H9 (cell line): Measurements from ENCODE around the gene MYBPHL. TPM values are rescaled to one million over a fixed set of nuclear protein-coding genes. Genes with fewer than 3 reads are reported as not detected.

Source experiments
- DNase-seq: peaks from one replicate; pipeline ENCODE4 v3.0.0-alpha.2; 2017
- H2AFZ ChIP-seq: one replicate; pipeline ENCODE4 v1.6.1; 2013; ENCODE audit warnings: mild to moderate bottlenecking, low read length, control low read depth, moderate library complexity
- H2AK5ac ChIP-seq: 2 replicates; pipeline ENCODE4 v1.6.1; 2013; ENCODE audit warnings: low read length, control low read depth, mixed read lengths; ENCODE audit not compliant: insufficient read length
- H2BK120ac ChIP-seq: one replicate; pipeline ENCODE4 v1.6.1; 2013; ENCODE audit warnings: low read depth, mild to moderate bottlenecking, low read length, control low read depth, inconsistent platforms; ENCODE audit not compliant: poor library complexity, severe bottlenecking
- H2BK12ac ChIP-seq: 2 replicates; pipeline ENCODE4 v1.6.1; 2013; ENCODE audit warnings: low read length, control low read depth, mixed read lengths, low read depth; ENCODE audit not compliant: insufficient read length
- H2BK15ac ChIP-seq: 2 replicates; pipeline ENCODE4 v1.6.1; 2013; ENCODE audit warnings: low read depth, low read length, control low read depth
- H2BK20ac ChIP-seq: one replicate; pipeline ENCODE4 v1.6.1; 2013; ENCODE audit warnings: low read depth, mild to moderate bottlenecking, low read length, control low read depth, inconsistent platforms; ENCODE audit not compliant: poor library complexity, severe bottlenecking
- H2BK5ac ChIP-seq: 2 replicates; pipeline ENCODE4 v1.6.1; 2013; ENCODE audit warnings: low read length, control low read depth, mixed read lengths; ENCODE audit not compliant: insufficient read length
- H3K14ac ChIP-seq: 2 replicates; pipeline ENCODE4 v1.6.1; 2013; ENCODE audit warnings: low read length, control low read depth; ENCODE audit not compliant: insufficient read depth
- H3K18ac ChIP-seq: 2 replicates; pipeline ENCODE4 v1.6.1; 2013; ENCODE audit warnings: low read depth, mild to moderate bottlenecking, mixed read lengths, low read length, control low read depth; ENCODE audit not compliant: insufficient read length
- H3K23ac ChIP-seq: 2 replicates; pipeline ENCODE4 v1.6.1; 2013; ENCODE audit warnings: low read length, control low read depth, mixed read lengths, low read depth; ENCODE audit not compliant: insufficient read length
- H3K23me2 ChIP-seq: 2 replicates; pipeline ENCODE4 v1.6.1; 2013; ENCODE audit warnings: low read depth, mild to moderate bottlenecking, mixed read lengths, low read length, control low read depth; ENCODE audit not compliant: insufficient read length, poor library complexity, severe bottlenecking
- H3K27ac ChIP-seq: 2 replicates; pipeline ENCODE4 v1.5.1; 2013; ENCODE audit warnings: low read length, control low read depth, mixed read lengths, low read depth; ENCODE audit not compliant: insufficient read length
- H3K27me3 ChIP-seq: 2 replicates; pipeline ENCODE4 v1.6.1; 2013; ENCODE audit warnings: low read length, control low read depth, inconsistent platforms; ENCODE audit not compliant: insufficient read depth
- H3K4ac ChIP-seq: 2 replicates; pipeline ENCODE4 v1.6.1; 2013; ENCODE audit warnings: low read depth, mild to moderate bottlenecking, control low read depth, inconsistent platforms, low read length, moderate library complexity
- H3K4me1 ChIP-seq: 2 replicates; pipeline ENCODE4 v1.6.1; 2013; ENCODE audit warnings: low read length, control low read depth, inconsistent platforms; ENCODE audit not compliant: insufficient read depth
- H3K4me2 ChIP-seq: 2 replicates; pipeline ENCODE4 v1.6.1; 2013; ENCODE audit warnings: low read length, control low read depth, mixed read lengths; ENCODE audit not compliant: insufficient read length, insufficient read depth
- H3K56ac ChIP-seq: 2 replicates; pipeline ENCODE4 v1.6.1; 2013; ENCODE audit warnings: low read depth, mild to moderate bottlenecking, mixed read lengths, low read length, control low read depth; ENCODE audit not compliant: insufficient read length
- H3K79me1 ChIP-seq: 2 replicates; pipeline ENCODE4 v1.6.1; 2013; ENCODE audit warnings: low read depth, mild to moderate bottlenecking, moderate library complexity, low read length, control low read depth, inconsistent platforms; ENCODE audit not compliant: insufficient read depth, poor library complexity, severe bottlenecking
- H3K79me2 ChIP-seq: 2 replicates; pipeline ENCODE4 v1.6.1; 2013; ENCODE audit warnings: low read length, control low read depth, inconsistent platforms; ENCODE audit not compliant: insufficient read depth
- H3K9ac ChIP-seq: 2 replicates; pipeline ENCODE4 v1.6.1; 2013; ENCODE audit warnings: low read length, control low read depth, mixed read lengths; ENCODE audit not compliant: insufficient read length; ENCODE audit errors: extremely low read depth
- H3K9me3 ChIP-seq: one replicate; pipeline ENCODE4 v1.6.1; 2013; ENCODE audit warnings: low read depth, low read length, inconsistent platforms; ENCODE audit not compliant: control insufficient read depth
- H3T11ph ChIP-seq: one replicate; pipeline ENCODE4 v1.6.1; 2013; ENCODE audit warnings: mild to moderate bottlenecking, low read length, control low read depth, inconsistent platforms
- H4K20me1 ChIP-seq: one replicate; pipeline ENCODE4 v1.6.1; 2013; ENCODE audit not compliant: control insufficient read depth, insufficient read length, insufficient read depth
- H4K5ac ChIP-seq: 2 replicates; pipeline ENCODE4 v1.6.1; 2013; ENCODE audit warnings: low read depth, mild to moderate bottlenecking, mixed read lengths, low read length, control low read depth; ENCODE audit not compliant: insufficient read length
- H4K8ac ChIP-seq: replicated peaks from 2 replicates; pipeline ENCODE4 v1.6.1; 2013; ENCODE audit warnings: low read length, control low read depth, mixed read lengths, low read depth; ENCODE audit not compliant: insufficient read length
- H4K91ac ChIP-seq: 2 replicates; pipeline ENCODE4 v1.6.1; 2013; ENCODE audit warnings: low read depth, mild to moderate bottlenecking, moderate library complexity, mixed read lengths, low read length, control low read depth; ENCODE audit not compliant: insufficient read length
- H3K27ac Mint-ChIP-seq, 3 experiments: 2 replicates in 2 of 3; 3 replicates in 1 of 3; pipeline ENCODE4 v1.8.0; 2020 to 2021; ENCODE audit warnings: mixed read lengths in 3 of 3, mild to moderate bottlenecking in 1 of 3, moderate library complexity in 1 of 3
- H3K27me3 Mint-ChIP-seq: 2 replicates; pipeline ENCODE4 v1.8.0; 2021; ENCODE audit warnings: low read depth, mild to moderate bottlenecking, moderate library complexity, mixed read lengths
- H3K36me3 Mint-ChIP-seq, 3 experiments: 2 replicates in 2 of 3; 3 replicates in 1 of 3; pipeline ENCODE4 v1.8.0; 2020 to 2021; ENCODE audit warnings: low read depth in 3 of 3, mixed read lengths in 3 of 3; ENCODE audit not compliant: insufficient read depth in 1 of 3
- H3K4me1 Mint-ChIP-seq, 2 experiments: 2 replicates each; pipeline ENCODE4 v1.8.0; 2020; ENCODE audit warnings: mixed read lengths in 2 of 2
- H3K4me3 Mint-ChIP-seq, 2 experiments: 2 replicates in 1 of 2; 3 replicates in 1 of 2; pipeline ENCODE4 v1.8.0; 2020 to 2021; ENCODE audit warnings: mild to moderate bottlenecking in 2 of 2, mixed read lengths in 2 of 2, moderate library complexity in 1 of 2
- H3K9me3 Mint-ChIP-seq, 2 experiments: 2 replicates in 1 of 2; 3 replicates in 1 of 2; pipeline ENCODE4 v1.8.0; 2020; ENCODE audit warnings: mild to moderate bottlenecking in 2 of 2, mixed read lengths in 2 of 2, moderate library complexity in 1 of 2
- CTCF ChIP-seq: fragments of 200-600 bp; sonication (generic); conservative IDR thresholded peaks from 3 replicates; pipeline ENCODE4 v1.8.0; 2021; ENCODE audit warnings: antibody characterized with exemption, mild to moderate bottlenecking
- WGBS: extraction: QIAGEN DNeasy Blood & Tissue Kit; methylation state at CpG from one replicate; pipeline ENCODE4 v1.1.7; 2013; ENCODE audit warnings: missing lambda C conversion rate, low lambda C conversion rate, mixed read lengths; ENCODE audit not compliant: insufficient read length; ENCODE audit errors: extremely low coverage; 5-methylcytosine and 5-hydroxymethylcytosine counted together
- total RNA-seq: library from RNA; stranded (reverse); gene quantifications from 2 replicates; pipeline ENCODE4 v1.2.1, GENCODE V29; 2021

The MYBPHL gene
- total RNA-seq, 1 experiment from 2014 or later: 0.59 TPM

- no peak overlapping the region for H2AFZ ChIP-seq
- no peak overlapping the region for H3K14ac ChIP-seq
Observed at GRCh38 chr1:109292364-109292763, 14.4 kb downstream of the MYBPHL start.

More at GRCh38 chr1:109292364-109292763, 14.4 kb downstream of the MYBPHL start:
- H3K79me1 ChIP-seq: no peaks in the 10 kb centered on the region
- no peak for DNase-seq
- Mint-ChIP-seq H3K4me3 (no peak overlapping the region), H3K27me3 (peaks cover 3% of the 10 kb centered on the region), H3K9me3 (no peaks in the 10 kb centered on the region; a peak in 2 of 5 replicates), H3K36me3 (no peaks in the 10 kb centered on the region), H3K27ac (peak overlapping the region in 1 of 3 experiments; percentile 5; a peak in 2 of 7 replicates), H3K4me1 (peaks cover 7 to 9% of the 10 kb centered on the region in 2 experiments)
- H3K23ac ChIP-seq: no peak overlapping the region
- TF ChIP-seq CTCF: no peak
- no peaks in the 10 kb centered on the region for H4K20me1 ChIP-seq
- no peak overlapping the region for H3K27ac ChIP-seq
- H3K79me2 ChIP-seq: no peaks in the 10 kb centered on the region
- H2BK20ac ChIP-seq: no peak overlapping the region
- no peak overlapping the region for H2BK12ac ChIP-seq
- no peak overlapping the region for H2BK15ac ChIP-seq
- H3K23me2 ChIP-seq: no peaks in the 10 kb centered on the region
- no peak overlapping the region for H2BK120ac ChIP-seq
- H4K91ac ChIP-seq: no peak overlapping the region
- H3K18ac ChIP-seq: no peak overlapping the region
- H3K4me2 ChIP-seq: peak overlapping the region; percentile 3
- H3T11ph ChIP-seq: no peak overlapping the region
- no peak overlapping the region for H4K5ac ChIP-seq
- H3K56ac ChIP-seq: no peak overlapping the region
- H3K9ac ChIP-seq: no peak overlapping the region
- no peak overlapping the region for H2BK5ac ChIP-seq
- no peaks in the 10 kb centered on the region for H3K9me3 ChIP-seq
- no peak overlapping the region for H4K8ac ChIP-seq
- no peaks in the 10 kb centered on the region for H3K27me3 ChIP-seq
- no peak overlapping the region for H3K4ac ChIP-seq
- H2AK5ac ChIP-seq: no peak overlapping the region
- no CpG with 5 or more reads among the region's 9 CpGs for WGBS
- no peaks in the 10 kb centered on the region for H3K4me1 ChIP-seq
